ENCODE results near the gene MLLT1.

DNA sequence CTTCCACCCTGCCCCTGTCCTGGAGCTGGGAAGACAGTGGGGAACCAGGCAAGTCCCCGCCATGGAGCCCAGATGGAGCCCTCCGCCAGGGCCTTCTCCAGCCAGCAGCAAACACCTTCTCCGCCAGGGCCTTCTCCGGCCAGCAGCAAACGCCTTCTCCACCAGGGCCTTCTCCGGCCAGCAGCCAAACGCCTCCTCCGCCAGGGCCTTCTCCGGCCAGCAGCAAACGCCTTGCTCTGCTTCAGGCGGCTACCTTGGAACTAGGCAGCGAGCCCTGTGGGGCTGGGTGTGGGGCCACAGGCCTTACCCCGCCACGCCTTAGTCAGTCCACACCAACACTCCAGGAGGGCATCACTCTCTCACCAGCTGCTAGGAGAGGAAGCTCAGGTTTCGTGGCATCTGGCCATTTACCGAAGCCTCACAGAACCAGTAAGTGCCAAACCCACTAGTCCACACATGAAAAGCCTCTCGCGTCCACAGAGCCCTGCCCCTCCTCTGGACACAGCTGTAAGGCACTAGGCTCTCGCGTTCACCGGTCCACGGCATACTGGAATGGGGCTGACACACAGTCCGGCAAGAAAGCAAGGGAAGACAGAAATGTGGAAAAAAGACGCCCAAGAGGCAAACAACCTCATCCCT, 41.0 kb downstream of the MLLT1 start:
- TF ChIP-seq, protein P1, sequence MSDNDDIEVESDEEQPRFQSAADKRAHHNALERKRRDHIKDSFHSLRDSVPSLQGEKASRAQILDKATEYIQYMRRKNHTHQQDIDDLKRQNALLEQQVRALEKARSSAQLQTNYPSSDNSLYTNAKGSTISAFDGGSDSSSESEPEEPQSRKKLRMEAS (IDR thresholded peaks at IDR 0.05; ENCODE audit: low read depth, low read length), result no peak
- TF ChIP-seq, protein P2, sequence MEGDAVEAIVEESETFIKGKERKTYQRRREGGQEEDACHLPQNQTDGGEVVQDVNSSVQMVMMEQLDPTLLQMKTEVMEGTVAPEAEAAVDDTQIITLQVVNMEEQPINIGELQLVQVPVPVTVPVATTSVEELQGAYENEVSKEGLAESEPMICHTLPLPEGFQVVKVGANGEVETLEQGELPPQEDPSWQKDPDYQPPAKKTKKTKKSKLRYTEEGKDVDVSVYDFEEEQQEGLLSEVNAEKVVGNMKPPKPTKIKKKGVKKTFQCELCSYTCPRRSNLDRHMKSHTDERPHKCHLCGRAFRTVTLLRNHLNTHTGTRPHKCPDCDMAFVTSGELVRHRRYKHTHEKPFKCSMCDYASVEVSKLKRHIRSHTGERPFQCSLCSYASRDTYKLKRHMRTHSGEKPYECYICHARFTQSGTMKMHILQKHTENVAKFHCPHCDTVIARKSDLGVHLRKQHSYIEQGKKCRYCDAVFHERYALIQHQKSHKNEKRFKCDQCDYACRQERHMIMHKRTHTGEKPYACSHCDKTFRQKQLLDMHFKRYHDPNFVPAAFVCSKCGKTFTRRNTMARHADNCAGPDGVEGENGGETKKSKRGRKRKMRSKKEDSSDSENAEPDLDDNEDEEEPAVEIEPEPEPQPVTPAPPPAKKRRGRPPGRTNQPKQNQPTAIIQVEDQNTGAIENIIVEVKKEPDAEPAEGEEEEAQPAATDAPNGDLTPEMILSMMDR (IDR thresholded peaks at IDR 0.05; ENCODE audit: low read depth, low read length), result no peak
